ENCODE results near the gene C2orf69. TPM values are rescaled to one million over a fixed set of nuclear protein-coding genes. Genes with fewer than 3 reads are reported as not detected.
"Not testable (repeated sequence)": the region's sequence is repeated elsewhere in the genome, so short reads cannot be mapped to it uniquely, and the experiment has no call there.

The C2orf69 gene
- total RNA-seq, 2 donors from 2014 or later: 14.2 to 25.0 TPM

DNA sequence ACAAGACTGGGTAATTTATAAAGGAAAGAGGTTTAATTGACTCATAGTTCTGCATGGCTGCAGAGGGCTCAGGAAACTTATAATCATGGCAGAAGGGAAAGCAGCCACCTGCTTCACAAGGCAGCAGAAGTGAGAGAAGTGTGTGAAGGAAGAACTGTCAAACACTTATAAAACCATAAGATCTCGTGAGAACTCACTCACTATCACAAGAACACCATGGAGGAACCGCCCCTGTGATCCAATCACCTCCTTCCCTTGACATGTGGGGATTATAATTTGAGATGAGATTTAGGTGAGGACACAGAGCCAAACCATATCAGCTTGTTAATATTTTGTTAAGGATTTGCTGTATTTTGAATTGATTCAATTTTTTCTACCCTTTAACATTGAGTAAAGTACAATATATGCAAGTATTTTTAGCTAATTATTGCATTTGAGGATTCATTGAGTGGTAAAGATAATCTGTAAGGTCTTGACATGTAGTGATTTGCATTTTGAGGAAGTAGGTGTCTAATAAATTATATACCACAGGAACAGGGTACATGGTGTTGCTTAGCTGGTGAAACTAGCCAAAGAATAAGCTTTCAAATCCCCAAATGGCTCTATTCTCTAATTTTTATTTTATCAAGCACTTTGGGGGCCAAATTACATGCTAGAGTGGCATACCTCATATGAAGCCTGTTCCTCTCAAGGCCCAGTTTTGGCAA, 3.9 kb upstream of the C2orf69 start:
- ATAC-seq: no peak
- H3K9me3 Mint-ChIP-seq: no peaks in the 10 kb centered on the region
- H3K27ac Mint-ChIP-seq: no peak overlapping the region
- H3K36me3 Mint-ChIP-seq: peaks cover 6 to 15% of the 10 kb centered on the region in 2 donors
- no peak for DNase-seq (ENCODE audit: low spot score in 2 of 2)

DNA sequence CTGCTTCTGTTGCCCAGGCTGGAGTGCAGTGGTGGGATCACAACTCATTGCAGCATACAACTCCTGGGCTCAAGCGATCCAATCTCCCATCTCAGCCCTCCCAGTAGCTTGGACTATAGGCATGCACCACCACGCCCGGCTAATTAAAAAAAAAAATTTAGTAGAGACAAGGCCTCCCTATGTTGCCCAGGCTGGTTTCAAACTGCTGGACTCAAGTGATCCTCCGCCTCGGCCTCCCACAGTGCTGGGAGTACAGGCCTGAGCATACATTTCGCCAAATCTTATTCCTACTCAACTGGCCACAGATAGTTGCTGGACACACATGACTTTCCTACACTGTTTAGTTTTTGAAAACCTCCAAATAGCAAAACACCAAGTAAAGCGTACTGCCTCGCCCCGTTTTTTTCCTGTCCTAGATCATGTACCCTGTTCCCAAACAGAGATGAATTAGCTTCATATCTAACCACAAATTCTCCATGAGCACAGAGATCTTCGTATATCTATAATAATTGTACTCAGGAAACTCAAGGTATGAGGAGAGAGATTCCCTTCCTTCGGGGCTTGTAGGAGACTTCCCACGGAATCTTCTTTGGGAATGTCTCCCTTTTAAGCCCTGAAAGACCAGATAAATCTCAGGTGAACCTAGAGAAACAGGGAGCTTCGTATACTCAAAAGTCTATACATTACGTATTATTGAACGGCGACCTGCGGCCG, 598 bp upstream of the C2orf69 start:
- H3K9me3 Mint-ChIP-seq: no peaks in the 10 kb centered on the region
- H3K36me3 Mint-ChIP-seq: peaks cover 25 to 26% of the 10 kb centered on the region in 2 donors
- no peak for DNase-seq (ENCODE audit: low spot score in 2 of 2)
- ATAC-seq: no peak
- peak overlapping the region; percentile 89 to 91 for H3K27ac Mint-ChIP-seq

GRCh38 chr2:199911877-199912161, 726 bp downstream of the C2orf69 start:
- Mint-ChIP-seq H3K9me3 (peaks cover 0 to 4% of the 10 kb centered on the region in 2 donors), H3K27ac (peak overlapping the region; percentile 89 to 96), H3K36me3 (peaks cover 37 to 39% of the 10 kb centered on the region in 2 donors)
- DNase-seq (ENCODE audit: low spot score in 2 of 2): no peak
- no peak for ATAC-seq

- not testable (repeated sequence) for DNase-seq (ENCODE audit: low spot score in 2 of 2); ATAC-seq; H3K9me3 Mint-ChIP-seq; H3K27ac Mint-ChIP-seq
- H3K36me3 Mint-ChIP-seq: peaks cover 44 to 48% of the 10 kb centered on the region in 2 donors
Measured at GRCh38 chr2:199912553-199913114, 1.5 kb downstream of the C2orf69 start.

DNA sequence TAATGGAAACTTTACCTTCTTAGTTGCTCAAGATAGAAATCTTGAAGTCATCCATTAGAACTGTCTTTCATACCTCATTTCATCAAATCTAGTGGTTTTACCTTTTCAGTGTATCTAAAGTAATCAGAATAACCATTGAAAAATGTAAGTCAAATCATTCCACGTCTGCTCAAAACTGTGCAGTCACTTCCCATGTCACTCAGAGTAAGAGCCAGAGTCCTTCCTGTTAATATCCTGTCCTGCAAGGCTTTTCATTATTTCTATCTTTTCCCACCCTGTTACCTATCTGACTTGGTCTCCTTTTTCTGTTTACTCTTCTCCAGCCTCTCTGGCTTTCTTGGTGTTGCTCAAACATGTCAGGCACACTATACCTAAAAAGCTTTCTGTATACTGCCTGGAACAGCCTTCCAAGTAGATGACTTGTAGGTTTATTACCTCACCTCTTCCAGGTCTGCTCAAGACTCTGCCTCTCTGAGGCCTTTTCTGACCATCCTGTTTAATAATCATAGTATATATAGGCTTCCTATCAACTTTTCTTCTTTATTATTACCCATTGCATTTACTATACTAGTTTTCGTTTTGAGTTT, 3.4 kb downstream of the C2orf69 start:
- ATAC-seq (no peak), DNase-seq (ENCODE audit: low spot score in 2 of 2) (no peak)
- H3K9me3 Mint-ChIP-seq: peaks cover 0 to 8% of the 10 kb centered on the region in 2 donors
- peak overlapping the region in 1 of 2 donors; percentile 16 for H3K27ac Mint-ChIP-seq
- H3K36me3 Mint-ChIP-seq: peaks cover 44 to 62% of the 10 kb centered on the region in 2 donors

GRCh38 chr2:199916980-199917379, 5.9 kb downstream of the C2orf69 start:
- H3K27ac Mint-ChIP-seq: no peak overlapping the region
- H3K9me3 Mint-ChIP-seq: peaks cover 0 to 8% of the 10 kb centered on the region in 2 donors
- peaks cover 30 to 60% of the 10 kb centered on the region in 2 donors for H3K36me3 Mint-ChIP-seq
- DNase-seq (ENCODE audit: low spot score in 2 of 2): no peak
- no peak for ATAC-seq

GRCh38 chr2:199922856-199923255, 11.8 kb downstream of the C2orf69 start:
- DNase-seq (ENCODE audit: low spot score in 2 of 2) (no peak), ATAC-seq (no peak)
- Mint-ChIP-seq H3K36me3 (peaks cover 0 to 37% of the 10 kb centered on the region in 2 donors), H3K27ac (peak overlapping the region in 1 of 2 donors; percentile 44), H3K9me3 (no peaks in the 10 kb centered on the region)

DNA sequence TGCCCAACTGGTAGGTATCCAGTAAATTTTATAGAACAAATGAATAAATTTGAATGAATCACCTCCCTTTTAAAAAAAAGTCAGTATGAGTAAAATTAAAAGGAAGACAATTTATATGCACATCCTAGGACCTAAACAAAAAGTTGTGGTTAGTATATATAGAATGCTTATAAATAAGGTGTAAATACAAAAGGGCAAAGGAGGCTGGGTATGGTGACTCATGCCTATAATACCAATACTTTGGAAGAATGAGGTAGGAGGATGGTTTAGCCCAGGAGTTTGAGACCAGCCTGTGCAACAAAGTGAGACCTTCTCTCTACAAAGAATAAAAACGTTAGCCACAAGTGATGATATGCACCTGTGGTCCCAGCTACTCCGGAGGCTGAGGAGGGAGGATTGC, 12.8 kb downstream of the C2orf69 start:
- Mint-ChIP-seq H3K36me3 (peaks cover 0 to 29% of the 10 kb centered on the region in 2 donors), H3K27ac (no peak overlapping the region)
- ATAC-seq: peak in 1 of 2 donors; percentile 22

GRCh38 chr2:199926806-199927205, 15.7 kb downstream of the C2orf69 start:
- Mint-ChIP-seq H3K36me3 (peaks cover 0 to 23% of the 10 kb centered on the region in 2 donors), H3K9me3 (no peaks in the 10 kb centered on the region), H3K27ac (no peak overlapping the region)
- ATAC-seq (no peak), DNase-seq (ENCODE audit: low spot score in 2 of 2) (no peak)

More for the DNA sequence above, 12.8 kb downstream of the C2orf69 start:
- no peak for DNase-seq (ENCODE audit: low spot score in 2 of 2)
- H3K9me3 Mint-ChIP-seq: no peaks in the 10 kb centered on the region

- ATAC-seq (no peak), DNase-seq (ENCODE audit: low spot score in 2 of 2) (no peak)
- Mint-ChIP-seq H3K9me3 (no peaks in the 10 kb centered on the region), H3K27ac (no peak overlapping the region), H3K36me3 (peaks cover 0 to 16% of the 10 kb centered on the region in 2 donors)
Measured at GRCh38 chr2:199928226-199928625, 17.1 kb downstream of the C2orf69 start.

- ATAC-seq: no peak
- DNase-seq (ENCODE audit: low spot score in 2 of 2): no peak
- Mint-ChIP-seq H3K36me3 (peaks cover 0 to 16% of the 10 kb centered on the region in 2 donors), H3K27ac (no peak overlapping the region), H3K9me3 (no peaks in the 10 kb centered on the region)
Measured at GRCh38 chr2:199928626-199929025, 17.5 kb downstream of the C2orf69 start.

GRCh38 chr2:199929262-199929661, 18.2 kb downstream of the C2orf69 start:
- DNase-seq (ENCODE audit: low spot score in 2 of 2) (no peak), ATAC-seq (no peak)
- Mint-ChIP-seq H3K9me3 (no peaks in the 10 kb centered on the region), H3K36me3 (peaks cover 0 to 16% of the 10 kb centered on the region in 2 donors), H3K27ac (no peak overlapping the region)

GRCh38 chr2:199932312-199932855, 21.3 kb downstream of the C2orf69 start:
- H3K36me3 Mint-ChIP-seq: peaks cover 0 to 6% of the 10 kb centered on the region in 2 donors

GRCh38 chr2:199933466-199933865, 22.4 kb downstream of the C2orf69 start:
- no peaks in the 10 kb centered on the region for H3K9me3 Mint-ChIP-seq
- no peak for DNase-seq (ENCODE audit: low spot score in 2 of 2)
- H3K27ac Mint-ChIP-seq: no peak overlapping the region
- peaks cover 0 to 6% of the 10 kb centered on the region in 2 donors for H3K36me3 Mint-ChIP-seq
- no peak for ATAC-seq

More at GRCh38 chr2:199932312-199932855, 21.3 kb downstream of the C2orf69 start:
- DNase-seq (ENCODE audit: low spot score in 2 of 2) (no peak), ATAC-seq (no peak)
- Mint-ChIP-seq H3K27ac (peak overlapping the region in 1 of 2 donors; percentile 29), H3K9me3 (no peaks in the 10 kb centered on the region)

- DNase-seq (ENCODE audit: low spot score in 2 of 2) (no peak), ATAC-seq (no peak)
- H3K9me3 Mint-ChIP-seq: no peaks in the 10 kb centered on the region
- peaks cover 0 to 6% of the 10 kb centered on the region in 2 donors for H3K36me3 Mint-ChIP-seq
- H3K27ac Mint-ChIP-seq: peak overlapping the region in 1 of 2 donors; percentile 29
Measured at GRCh38 chr2:199936554-199936953, 25.5 kb downstream of the C2orf69 start.

- H3K27ac Mint-ChIP-seq: no peak overlapping the region
- H3K9me3 Mint-ChIP-seq: no peaks in the 10 kb centered on the region
- DNase-seq (ENCODE audit: low spot score in 2 of 2) (no peak), ATAC-seq (peak; percentile 39 to 50)
- no peaks in the 10 kb centered on the region for H3K36me3 Mint-ChIP-seq
Measured at GRCh38 chr2:199940373-199940772, 29.3 kb downstream of the C2orf69 start.

DNA sequence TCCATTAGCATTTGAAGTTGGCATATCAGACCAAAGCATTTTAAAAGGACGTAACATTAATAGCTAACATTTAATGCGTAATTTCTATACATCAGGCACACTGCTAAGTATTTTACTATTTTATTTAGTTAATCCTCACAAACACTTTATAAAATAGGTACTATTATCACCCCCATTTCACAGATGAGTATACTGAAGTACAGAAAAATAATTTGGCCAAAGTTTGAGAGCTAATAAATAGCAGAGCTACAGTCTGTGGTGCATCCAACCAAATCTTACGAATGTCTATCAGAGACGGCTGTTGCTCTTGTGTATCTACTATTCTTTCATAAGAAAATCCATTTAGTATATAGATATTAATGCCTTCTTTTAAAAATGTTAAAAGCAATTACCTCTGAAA, 32.3 kb downstream of the C2orf69 start:
- DNase-seq (ENCODE audit: low spot score in 2 of 2): no peak
- Mint-ChIP-seq H3K9me3 (no peaks in the 10 kb centered on the region), H3K36me3 (no peaks in the 10 kb centered on the region), H3K27ac (no peak overlapping the region)
- no peak for ATAC-seq
